Endothelial cell of umbilical vein (primary cell): Measurements from ENCODE around the gene FAM204A. TPM values are rescaled to one million over a fixed set of nuclear protein-coding genes. Genes with fewer than 3 reads are reported as not detected.

Source experiments
- BruUV-seq: library from RNA; stranded (reverse); fragments of 400-500 nt; replicated peaks from 2 replicates; lab custom pipeline; 2021; lab: Mats Ljungman, UMichigan
- CTCF ChIA-PET: fragments of 300-600, 350-600 bp; sonication (Branson Sonifier 250); formaldehyde crosslinking; loops from one replicate; lab custom pipeline; 2021; ENCODE audit warnings: antibody characterized with exemption, inconsistent platforms; lab: Charles Lee
- POLR2A ChIA-PET: fragments of 300-600, 350-600 bp; sonication (Branson Sonifier 250); formaldehyde crosslinking; loops from one replicate; lab custom pipeline; 2021; ENCODE audit warnings: antibody characterized with exemption, inconsistent platforms; lab: Charles Lee
- DNase-seq: peaks from one replicate; pipeline ENCODE4 v3.0.0-alpha.2; 2011; ENCODE audit warnings: low read depth, low spot score
- FAIRE-seq: peaks from 2 replicates; lab custom pipeline; 2011; peaks lifted over from hg19 to GRCh38; lab: Jason Lieb, UNC
- H2AFZ ChIP-seq: 2 replicates; pipeline ENCODE4 v1.6.0; 2012; ENCODE audit warnings: low read depth, low read length, control low read depth, inconsistent platforms
- H3K27ac ChIP-seq: 2 replicates; pipeline ENCODE4 v1.5.1; 2011; ENCODE audit warnings: low read depth, mild to moderate bottlenecking, control low read depth, low read length, moderate library complexity; ENCODE audit not compliant: insufficient read depth
- H3K27me3 ChIP-seq, 2 experiments: 2 replicates each; pipeline versions ENCODE4 v1.6.0 to v1.6.1; 2011; ENCODE audit warnings: low read length in 2 of 2, mixed read lengths in 1 of 2; ENCODE audit not compliant: control insufficient read depth in 2 of 2, insufficient read depth in 2 of 2
- H3K36me3 ChIP-seq, 2 experiments: 2 replicates in 1 of 2; 3 replicates in 1 of 2; pipeline ENCODE4 v1.5.1; 2011; ENCODE audit warnings: low read length in 2 of 2, mild to moderate bottlenecking in 1 of 2, moderate library complexity in 1 of 2; ENCODE audit not compliant: control insufficient read depth in 2 of 2, insufficient read depth in 2 of 2; ENCODE audit errors: extremely low read depth in 1 of 2
- H3K4me1 ChIP-seq: 3 replicates; pipeline ENCODE4 v1.5.1; 2011; ENCODE audit warnings: mild to moderate bottlenecking, low read length; ENCODE audit not compliant: control insufficient read depth, insufficient read depth; ENCODE audit errors: extremely low read depth
- H3K4me2 ChIP-seq: 2 replicates; pipeline ENCODE4 v1.6.1; 2011; ENCODE audit warnings: low read length, control low read depth, mixed read lengths; ENCODE audit not compliant: insufficient read depth
- H3K4me3 ChIP-seq, 3 experiments: fragments of 200-600 bp in 1 of 3; sonication (generic), shearing (Covaris generic) in 1 of 3; replicated peaks in 1 of 3; 2 replicates each; pipeline ENCODE4 v1.5.1; 2011 to 2016; ENCODE audit warnings: control low read depth in 3 of 3, low read length in 3 of 3, mild to moderate bottlenecking in 2 of 3, inconsistent platforms in 1 of 3, low read depth in 1 of 3, moderate library complexity in 1 of 3; ENCODE audit not compliant: insufficient read depth in 1 of 3
- H3K79me2 ChIP-seq: 2 replicates; pipeline ENCODE4 v1.6.0; 2012; ENCODE audit warnings: low read length, inconsistent platforms; ENCODE audit not compliant: control insufficient read depth, insufficient read depth
- H3K9ac ChIP-seq: replicated peaks from 2 replicates; pipeline ENCODE3; 2011; ENCODE audit warnings: low read length, control low read depth; ENCODE audit not compliant: insufficient read depth; ENCODE audit errors: extremely low read depth
- H3K9me1 ChIP-seq: replicated peaks from 3 replicates; pipeline ENCODE4 v1.6.0; 2011; ENCODE audit warnings: mild to moderate bottlenecking, low read length; ENCODE audit not compliant: control insufficient read depth, insufficient read depth; ENCODE audit errors: extremely low read depth
- H3K9me3 ChIP-seq: replicated peaks from 2 replicates; pipeline ENCODE4 v1.5.1; 2012; ENCODE audit warnings: low read length, inconsistent platforms; ENCODE audit not compliant: control insufficient read depth, insufficient read depth
- H4K20me1 ChIP-seq: replicated peaks from 2 replicates; pipeline ENCODE3; 2011; ENCODE audit warnings: mild to moderate bottlenecking, low read length; ENCODE audit not compliant: control insufficient read depth, insufficient read depth; ENCODE audit errors: extremely low read depth
- EZH2 ChIP-seq: IDR thresholded peaks from 2 replicates; pipeline ENCODE4 v1.6.1; 2012; ENCODE audit warnings: borderline replicate concordance, low read depth, mild to moderate bottlenecking, moderate library complexity, low read length, inconsistent platforms; ENCODE audit not compliant: severe bottlenecking
- FOS ChIP-seq: IDR thresholded peaks from 2 replicates; pipeline ENCODE4 v1.6.1; 2011; ENCODE audit warnings: mild to moderate bottlenecking, low read length, moderate library complexity, borderline replicate concordance; ENCODE audit not compliant: insufficient read depth
- GATA2 ChIP-seq: IDR thresholded peaks from 2 replicates; pipeline ENCODE4 v1.7.0; 2011; ENCODE audit warnings: low read depth, mild to moderate bottlenecking, moderate library complexity, mixed read lengths, low read length; ENCODE audit not compliant: insufficient read length, insufficient read depth
- JUN ChIP-seq: IDR thresholded peaks from 2 replicates; pipeline ENCODE4 v1.6.1; 2011; ENCODE audit warnings: borderline replicate concordance, low read depth; ENCODE audit not compliant: insufficient read length, insufficient read depth
- MYC ChIP-seq: IDR thresholded peaks from one replicate; pipeline ENCODE4 v1.6.1; 2011; ENCODE audit warnings: mild to moderate bottlenecking, low read depth, low read length
- POLR2A ChIP-seq: IDR thresholded peaks from 2 replicates; pipeline ENCODE4 v1.6.1; 2012; ENCODE audit warnings: low read depth, mild to moderate bottlenecking, control low read depth, low read length
- POLR2AphosphoS5 ChIP-seq: IDR thresholded peaks from 2 replicates; pipeline ENCODE4 v1.6.1; 2012; ENCODE audit warnings: low read depth, mild to moderate bottlenecking, control low read depth, low read length, moderate library complexity; ENCODE audit not compliant: insufficient read depth
- dilution Hi-C: fragments of 300-500 bp; cut with MboI; formaldehyde crosslinking; loops from one replicate; pipeline ENCODE4 v1.15.0; 2019; ENCODE audit warnings: low sequenced_read_pairs; ENCODE audit not compliant: extremely low pct_ligation_motif_present
- intact Hi-C: fragments of 100-400 bp; cut with micrococcal nuclease; formaldehyde crosslinking; loops from one replicate; pipeline ENCODE4 v1.10.0; 2022
- polyA plus RNA-seq, 4 experiments: library from polyadenylated mRNA; depleted of rRNA in 3 of 4; stranded (reverse) in 3 of 4; unstranded in 1 of 4; fragments of >200 nt; gene quantifications; 2 replicates each; pipeline versions ENCODE4 v1.2.1 to v1.2.3, GENCODE V29; 2011 to 2012; ENCODE audit warnings: missing spikeins in 1 of 4
- total RNA-seq: library from RNA; stranded (reverse); gene quantifications from 2 replicates; pipeline ENCODE4 v1.2.3, GENCODE V29; 2021
- TF ChIP-seq, protein P1 (sequence below), 2 donors: IDR thresholded peaks; 1 replicate in 1 of 2; 2 replicates in 1 of 2; pipeline ENCODE4 v1.5.1; 2011; ENCODE audit warnings: low read length in 2 of 2, mild to moderate bottlenecking in 2 of 2, moderate library complexity in 2 of 2, control low read depth in 1 of 2, inconsistent platforms in 1 of 2, low read depth in 1 of 2; ENCODE audit not compliant: insufficient read depth in 1 of 2; ENCODE audit errors: extremely low read depth in 1 of 2
- TF ChIP-seq, protein P2 (sequence below): IDR thresholded peaks from 2 replicates; pipeline ENCODE4 v1.6.1; 2011; ENCODE audit not compliant: insufficient read depth, insufficient read length

FAM204A gene
- total and polyA plus RNA-seq, 2 donors (not counting 3 experiments of a cell fraction or from before 2014, with no cell fraction given): 11.1 to 73.7 TPM

DNA sequence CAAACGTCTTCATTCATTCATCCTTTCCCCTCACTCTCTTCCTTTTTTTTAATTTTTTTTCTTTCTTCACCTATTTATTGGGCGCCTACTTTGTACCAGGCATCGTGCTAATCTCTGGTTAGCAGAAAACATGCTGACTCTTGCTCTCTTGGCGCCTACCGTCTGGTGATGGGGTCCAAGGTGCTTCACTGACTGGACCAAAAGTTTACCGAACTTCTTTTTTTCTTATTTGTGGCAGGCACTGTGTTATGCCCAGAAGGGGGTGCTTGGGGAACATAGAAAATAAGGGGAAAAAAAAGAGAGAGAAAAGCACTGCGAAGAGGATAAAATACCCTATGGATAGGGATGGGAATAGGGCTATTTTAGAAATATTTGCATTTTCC is 505 bp upstream of the FAM204A start:
- Histone ChIP-seq H3K4me3 (peak overlapping the region; percentile 72 to 95 (median 91)), H3K27ac (peak overlapping the region; percentile 11), H2AFZ (peak overlapping the region; percentile 86), H3K36me3 (no peaks in the 10 kb centered on the region), H3K27me3 (peaks cover 0 to 2% of the 10 kb centered on the region in 2 experiments), H3K79me2 (peaks cover 40% of the 10 kb centered on the region), H3K4me1 (peaks cover 13% of the 10 kb centered on the region), H3K9me3 (no peaks in the 10 kb centered on the region), H3K4me2 (peak overlapping the region; percentile 81), H4K20me1 (no peaks in the 10 kb centered on the region), H3K9me1 (no peaks in the 10 kb centered on the region), H3K9ac (peak overlapping the region; percentile 6)
- FAIRE-seq (no peak), DNase-seq (no peak)
- TF ChIP-seq POLR2AphosphoS5: no peak
- TF ChIP-seq FOS: no peak
- TF ChIP-seq JUN: no peak
- no peak for TF ChIP-seq POLR2A
- TF ChIP-seq EZH2: no peak
- TF ChIP-seq, protein P1, sequence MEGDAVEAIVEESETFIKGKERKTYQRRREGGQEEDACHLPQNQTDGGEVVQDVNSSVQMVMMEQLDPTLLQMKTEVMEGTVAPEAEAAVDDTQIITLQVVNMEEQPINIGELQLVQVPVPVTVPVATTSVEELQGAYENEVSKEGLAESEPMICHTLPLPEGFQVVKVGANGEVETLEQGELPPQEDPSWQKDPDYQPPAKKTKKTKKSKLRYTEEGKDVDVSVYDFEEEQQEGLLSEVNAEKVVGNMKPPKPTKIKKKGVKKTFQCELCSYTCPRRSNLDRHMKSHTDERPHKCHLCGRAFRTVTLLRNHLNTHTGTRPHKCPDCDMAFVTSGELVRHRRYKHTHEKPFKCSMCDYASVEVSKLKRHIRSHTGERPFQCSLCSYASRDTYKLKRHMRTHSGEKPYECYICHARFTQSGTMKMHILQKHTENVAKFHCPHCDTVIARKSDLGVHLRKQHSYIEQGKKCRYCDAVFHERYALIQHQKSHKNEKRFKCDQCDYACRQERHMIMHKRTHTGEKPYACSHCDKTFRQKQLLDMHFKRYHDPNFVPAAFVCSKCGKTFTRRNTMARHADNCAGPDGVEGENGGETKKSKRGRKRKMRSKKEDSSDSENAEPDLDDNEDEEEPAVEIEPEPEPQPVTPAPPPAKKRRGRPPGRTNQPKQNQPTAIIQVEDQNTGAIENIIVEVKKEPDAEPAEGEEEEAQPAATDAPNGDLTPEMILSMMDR (IDR thresholded peaks at IDR 0.05; ENCODE audit: extremely low read depth in 1 of 2, insufficient read depth in 1 of 2, low read depth in 1 of 2, low read length in 2 of 2): no peak
- TF ChIP-seq, protein P2, sequence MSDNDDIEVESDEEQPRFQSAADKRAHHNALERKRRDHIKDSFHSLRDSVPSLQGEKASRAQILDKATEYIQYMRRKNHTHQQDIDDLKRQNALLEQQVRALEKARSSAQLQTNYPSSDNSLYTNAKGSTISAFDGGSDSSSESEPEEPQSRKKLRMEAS: no peak
- no peak for TF ChIP-seq GATA2
- no peak for TF ChIP-seq MYC
- dilution Hi-C loops (no loop called here), intact Hi-C loops (loop anchor here (5.0 to 10.0 kb wide), 4 partner anchors 80 to 805 kb away; partner anchors contain the start of genes CACUL1 and RAB11FIP2)
- POLR2A ChIA-PET: no interaction called here
- TSS peak; percentile 62 for BruUV-seq
- CTCF ChIA-PET: no interaction called here
